Thoracic aorta (tissue), 2 donors: ENCODE measurements around the gene AP5S1. TPM values are rescaled to one million over a fixed set of nuclear protein-coding genes. Genes with fewer than 3 reads are reported as not detected.

ENCODE experiments used
- ATAC-seq: fragments of 150-250 bp; one replicate; pipeline ENCODE4 v1.8.0; 2017; ENCODE audit warnings: low read depth; ENCODE audit not compliant: insufficient number of reproducible peaks, low FRiP score
- DNase-seq: peaks from one replicate; pipeline ENCODE4 v3.0.0-alpha.2; 2020; ENCODE audit warnings: low spot score
- H3K27ac ChIP-seq, 2 donors: fragments of 200-600 bp; sonication (generic); 1 replicate in 1 of 2; 2 replicates in 1 of 2; pipeline ENCODE4 v1.5.1; 2016; ENCODE audit warnings: mild to moderate bottlenecking in 2 of 2, moderate library complexity in 2 of 2
- H3K27me3 ChIP-seq: fragments of 200-600 bp; sonication (generic); replicated peaks from 2 replicates; pipeline ENCODE4 v1.6.0; 2016; ENCODE audit warnings: mild to moderate bottlenecking; ENCODE audit not compliant: insufficient read depth
- H3K36me3 ChIP-seq: fragments of 200-600 bp; sonication (generic); one replicate; pipeline ENCODE4 v1.5.1; 2016
- H3K4me1 ChIP-seq, 2 donors: fragments of 200-600 bp; sonication (generic); 1 replicate in 1 of 2; 2 replicates in 1 of 2; pipeline versions ENCODE4 v1.5.1 to v1.6.0; 2016; ENCODE audit warnings: low read depth in 2 of 2, mild to moderate bottlenecking in 1 of 2; ENCODE audit not compliant: control insufficient read depth in 1 of 2
- H3K4me3 ChIP-seq: fragments of 200-600 bp; sonication (generic); 2 replicates; pipeline ENCODE4 v1.5.1; 2016; ENCODE audit warnings: mild to moderate bottlenecking
- H3K9me3 ChIP-seq: fragments of 200-600 bp; sonication (generic); 2 replicates; pipeline ENCODE4 v1.5.1; 2016
- total RNA-seq, 2 donors: library from RNA; depleted of rRNA; stranded (reverse); fragments of >200 nt; gene quantifications; one replicate each; pipeline versions ENCODE4 v1.1.0 to v1.2.3, GENCODE V29; 2016
- TF ChIP-seq, protein P1 (sequence below): fragments of 200-600 bp; sonication (generic); IDR thresholded peaks from one replicate; pipeline ENCODE4 v1.5.1; 2019; ENCODE audit warnings: antibody characterized with exemption

The AP5S1 gene
- total RNA-seq, 2 donors from 2014 or later, result 12.3 to 18.0 TPM

GRCh38 chr20:3798373-3798768 lies 22.0 kb upstream of the AP5S1 start:
- Histone ChIP-seq H3K4me1 (peaks cover 10 to 44% of the 10 kb centered on the region in 2 donors), H3K9me3 (no peaks in the 10 kb centered on the region), H3K27ac (no peak overlapping the region), H3K27me3 (no peaks in the 10 kb centered on the region), H3K4me3 (no peak overlapping the region), H3K36me3 (peaks cover 34% of the 10 kb centered on the region)
- TF ChIP-seq, protein P1, sequence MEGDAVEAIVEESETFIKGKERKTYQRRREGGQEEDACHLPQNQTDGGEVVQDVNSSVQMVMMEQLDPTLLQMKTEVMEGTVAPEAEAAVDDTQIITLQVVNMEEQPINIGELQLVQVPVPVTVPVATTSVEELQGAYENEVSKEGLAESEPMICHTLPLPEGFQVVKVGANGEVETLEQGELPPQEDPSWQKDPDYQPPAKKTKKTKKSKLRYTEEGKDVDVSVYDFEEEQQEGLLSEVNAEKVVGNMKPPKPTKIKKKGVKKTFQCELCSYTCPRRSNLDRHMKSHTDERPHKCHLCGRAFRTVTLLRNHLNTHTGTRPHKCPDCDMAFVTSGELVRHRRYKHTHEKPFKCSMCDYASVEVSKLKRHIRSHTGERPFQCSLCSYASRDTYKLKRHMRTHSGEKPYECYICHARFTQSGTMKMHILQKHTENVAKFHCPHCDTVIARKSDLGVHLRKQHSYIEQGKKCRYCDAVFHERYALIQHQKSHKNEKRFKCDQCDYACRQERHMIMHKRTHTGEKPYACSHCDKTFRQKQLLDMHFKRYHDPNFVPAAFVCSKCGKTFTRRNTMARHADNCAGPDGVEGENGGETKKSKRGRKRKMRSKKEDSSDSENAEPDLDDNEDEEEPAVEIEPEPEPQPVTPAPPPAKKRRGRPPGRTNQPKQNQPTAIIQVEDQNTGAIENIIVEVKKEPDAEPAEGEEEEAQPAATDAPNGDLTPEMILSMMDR, result no peak
- DNase-seq (no peak), ATAC-seq (no peak)

DNA sequence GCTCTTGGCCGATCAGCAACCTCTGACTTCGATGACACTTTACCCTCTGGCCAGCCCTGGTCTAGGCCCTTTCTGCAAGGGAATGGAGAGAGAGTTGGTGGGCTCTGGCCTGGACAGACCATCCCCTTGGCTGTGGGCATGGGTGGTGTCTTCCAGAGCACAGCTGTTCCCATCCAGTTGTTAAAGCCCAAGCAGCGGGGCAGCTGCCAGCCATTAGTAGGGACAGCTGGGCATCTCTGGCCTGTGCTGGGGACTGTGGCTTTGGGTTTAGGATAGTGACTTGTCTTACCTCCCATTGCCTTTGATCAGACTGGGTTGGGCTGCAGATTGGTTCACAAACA lies 21.5 kb upstream of the AP5S1 start:
- Histone ChIP-seq H3K4me3 (no peak overlapping the region), H3K9me3 (no peaks in the 10 kb centered on the region), H3K4me1 (peaks cover 10 to 44% of the 10 kb centered on the region in 2 donors), H3K27ac (peak overlapping the region in 1 of 2 donors; percentile 28), H3K36me3 (peaks cover 40% of the 10 kb centered on the region), H3K27me3 (no peaks in the 10 kb centered on the region)
- ATAC-seq, result no peak
- TF ChIP-seq, protein P1, result no peak
- no peak for DNase-seq

GRCh38 chr20:3800256-3800877 lies 20.0 kb upstream of the AP5S1 start:
- Histone ChIP-seq H3K4me1 (peaks cover 7 to 39% of the 10 kb centered on the region in 2 donors), H3K9me3 (no peaks in the 10 kb centered on the region), H3K27me3 (no peaks in the 10 kb centered on the region), H3K36me3 (peaks cover 45% of the 10 kb centered on the region), H3K27ac (no peak overlapping the region), H3K4me3 (no peak overlapping the region)
- DNase-seq (no peak), ATAC-seq (no peak)
- TF ChIP-seq, protein P1, result no peak

DNA sequence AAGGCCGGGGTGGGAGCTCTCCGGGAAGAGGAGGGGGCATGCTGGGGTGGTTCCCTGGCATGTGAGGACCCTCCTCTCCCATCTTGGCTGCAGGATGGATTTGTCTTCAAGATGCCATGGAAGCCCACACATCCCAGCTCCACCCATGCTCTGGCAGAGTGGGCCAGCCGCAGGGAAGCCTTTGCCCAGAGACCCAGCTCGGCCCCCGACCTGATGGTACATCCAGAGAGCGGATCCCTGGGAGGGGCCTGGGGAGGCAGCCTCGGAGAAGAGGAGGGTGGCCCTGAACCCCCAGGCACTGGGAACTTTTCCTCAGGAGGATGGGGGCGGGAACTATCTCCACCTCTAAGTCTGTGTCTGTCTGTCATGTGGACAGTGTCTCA lies 19.5 kb upstream of the AP5S1 start:
- no peak overlapping the region for H3K4me3 ChIP-seq
- DNase-seq (no peak), ATAC-seq (no peak)
- peaks cover 8 to 44% of the 10 kb centered on the region in 2 donors for H3K4me1 ChIP-seq
- H3K9me3 ChIP-seq, result no peaks in the 10 kb centered on the region
- peaks cover 45% of the 10 kb centered on the region for H3K36me3 ChIP-seq
- no peak overlapping the region for H3K27ac ChIP-seq
- TF ChIP-seq, protein P1, result no peak
- no peaks in the 10 kb centered on the region for H3K27me3 ChIP-seq

DNA sequence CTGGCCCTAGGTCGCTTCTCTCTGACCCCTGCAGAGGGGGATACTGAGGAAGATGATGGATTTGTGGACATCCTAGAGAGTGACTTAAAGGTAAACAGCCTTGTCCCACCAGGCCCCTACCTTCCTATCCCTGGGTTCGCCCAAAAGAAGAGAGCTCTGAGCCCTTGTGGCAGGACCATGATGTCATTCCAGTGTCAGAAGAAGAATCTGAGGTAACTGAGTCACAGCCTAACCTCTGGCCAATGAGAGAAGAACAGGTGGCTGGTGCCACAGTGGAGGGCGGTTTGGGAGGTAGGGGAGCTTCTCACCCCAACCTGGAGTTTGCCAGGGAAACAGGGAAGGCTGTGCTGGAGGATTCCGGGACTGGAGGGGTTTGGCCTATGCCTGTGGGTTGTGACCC lies 19.0 kb upstream of the AP5S1 start:
- Histone ChIP-seq H3K9me3 (no peaks in the 10 kb centered on the region), H3K4me3 (no peak overlapping the region), H3K27me3 (no peaks in the 10 kb centered on the region), H3K36me3 (peaks cover 45% of the 10 kb centered on the region), H3K4me1 (peaks cover 12 to 48% of the 10 kb centered on the region in 2 donors), H3K27ac (no peak overlapping the region)
- TF ChIP-seq, protein P1, result no peak
- ATAC-seq, result no peak
- no peak for DNase-seq
